ENCODE measurements around the gene DMBT1.

DNA sequence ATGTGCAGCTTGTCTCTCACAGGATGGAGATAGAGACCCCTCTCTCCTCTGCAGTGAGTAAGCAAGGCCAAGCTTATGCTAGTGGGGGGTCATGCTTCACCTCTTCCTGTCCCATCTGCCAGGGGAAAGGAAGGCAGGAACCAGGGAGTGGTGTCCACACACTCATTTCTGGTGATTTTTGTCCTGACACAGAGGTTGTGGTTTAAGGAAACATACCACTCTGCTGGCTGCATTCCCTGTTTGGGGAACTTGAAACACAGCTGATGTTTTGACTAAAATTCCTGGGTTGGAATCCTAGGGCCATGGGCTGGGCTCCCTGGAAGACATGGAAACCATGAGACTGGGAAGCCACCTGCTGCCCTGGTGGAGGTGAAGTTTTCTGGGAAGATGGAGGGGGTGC, 117.7 kb downstream of the DMBT1 start:
- no peak for TF ChIP-seq YY1 (IDR thresholded peaks at IDR 0.05; ENCODE audit: insufficient read depth, insufficient read length)
- TF ChIP-seq SUZ12 (IDR thresholded peaks at IDR 0.05; ENCODE audit: extremely low read depth, insufficient read depth, insufficient read length) = no peak
- no peak for TF ChIP-seq ZNF274 (IDR thresholded peaks at IDR 0.05; ENCODE audit: low read depth, low read length)
